HCT116 (cell line): ENCODE measurements around the gene ZNF646. TPM values are rescaled to one million over a fixed set of nuclear protein-coding genes. Genes with fewer than 3 reads are reported as not detected.

Source experiments
- ATAC-seq: fragments of 200-7000 bp; cut with Tn5 transposase; 2 replicates; pipeline ENCODE4 v1.9.1; 2020; ENCODE audit warnings: mild to moderate bottlenecking, moderate library complexity
- BruUV-seq: library from RNA; stranded (reverse); fragments of 400-500 nt; replicated peaks from 2 replicates; lab custom pipeline; 2021; lab: Mats Ljungman, UMichigan
- CTCF ChIA-PET: fragments of 300-600 bp; sonication (Branson Sonifier 250); formaldehyde crosslinking; loops from one replicate; lab custom pipeline; 2021; ENCODE audit warnings: antibody characterized with exemption; lab: Charles Lee
- POLR2A ChIA-PET: fragments of 300-600, 350-600 bp; sonication (Branson Sonifier 250); formaldehyde crosslinking; loops from one replicate; lab custom pipeline; 2021; ENCODE audit warnings: antibody characterized with exemption; lab: Charles Lee
- RAD21 ChIA-PET, 2 experiments: fragments of 300-600 bp; sonication (Branson Sonifier 250); formaldehyde crosslinking; loops; one replicate each; lab custom pipeline; 2023; ENCODE audit warnings: low total read pairs in 2 of 2; ENCODE audit not compliant: uncharacterized antibody in 2 of 2, unreplicated experiment in 2 of 2, low non-redundant PET in 1 of 2; lab: Charles Lee
- DNase-seq: peaks from one replicate; pipeline ENCODE4 v3.0.0-alpha.2; 2010; ENCODE audit warnings: low read depth, low spot score
- H2AFZ ChIP-seq: fragments of 200-600 bp; shearing (Covaris generic), sonication (generic); 2 replicates; pipeline ENCODE4 v1.6.1; 2017; ENCODE audit warnings: low read depth, mixed run types, mixed read lengths, antibody characterized with exemption, low read length; ENCODE audit not compliant: poor library complexity, severe bottlenecking
- H3K27ac ChIP-seq: 2 replicates; pipeline ENCODE4 v1.5.1; 2012; ENCODE audit warnings: low read depth, low read length
- H3K27me3 ChIP-seq: fragments of 200-600 bp; sonication (generic); 2 replicates; pipeline ENCODE4 v1.6.1; 2016; ENCODE audit warnings: mixed run types, low read length, mixed read lengths; ENCODE audit not compliant: insufficient read depth
- H3K36me3 ChIP-seq, 2 experiments: fragments of 200-500 bp in 1 of 2; fragments of 200-600 bp in 1 of 2; sonication (Bioruptor generic) in 1 of 2; sonication (generic) in 1 of 2; 2 replicates each; pipeline versions ENCODE4 v1.5.1 to v1.6.1; 2014 to 2016; ENCODE audit warnings: low read length in 2 of 2, inconsistent platforms in 1 of 2, mixed read lengths in 1 of 2, mixed run types in 1 of 2; ENCODE audit not compliant: insufficient read depth in 2 of 2, control insufficient read depth in 1 of 2
- H3K4me1 ChIP-seq, 2 experiments: fragments of 200-600 bp in 1 of 2; sonication (generic) in 1 of 2; 2 replicates each; pipeline versions ENCODE4 v1.5.1 to v1.6.1; 2012 to 2017; ENCODE audit warnings: low read length in 2 of 2, inconsistent platforms in 1 of 2, mild to moderate bottlenecking in 1 of 2, mixed read lengths in 1 of 2, mixed run types in 1 of 2, moderate library complexity in 1 of 2; ENCODE audit not compliant: insufficient read depth in 2 of 2, control insufficient read depth in 1 of 2
- H3K4me2 ChIP-seq: fragments of 200-600 bp; sonication (generic); 2 replicates; pipeline ENCODE4 v1.6.1; 2017; ENCODE audit warnings: mixed run types, low read length, mixed read lengths
- H3K4me3 ChIP-seq, 2 experiments: fragments of 200-600 bp in 1 of 2; sonication (generic) in 1 of 2; replicated peaks in 1 of 2; 2 replicates each; pipeline ENCODE4 v1.5.1; 2011 to 2016; ENCODE audit warnings: low read length in 2 of 2, control low read depth in 1 of 2, low read depth in 1 of 2, mild to moderate bottlenecking in 1 of 2, mixed read lengths in 1 of 2, mixed run types in 1 of 2
- H3K79me2 ChIP-seq: fragments of 200-600 bp; sonication (generic); 2 replicates; pipeline ENCODE4 v1.6.1; 2017; ENCODE audit warnings: mild to moderate bottlenecking, mixed run types, low read length, moderate library complexity, mixed read lengths; ENCODE audit not compliant: insufficient read depth
- H3K9ac ChIP-seq: fragments of 200-600 bp; sonication (generic); 2 replicates; pipeline ENCODE4 v1.6.1; 2016; ENCODE audit warnings: low read length, mixed read lengths
- H3K9me2 ChIP-seq: fragments of 200-600 bp; sonication (generic), shearing (Covaris generic); 2 replicates; pipeline ENCODE4 v1.6.1; 2017; ENCODE audit warnings: mixed run types, mild to moderate bottlenecking, moderate library complexity; ENCODE audit not compliant: insufficient read depth
- H3K9me3 ChIP-seq, 2 experiments: fragments of 200-500 bp in 1 of 2; fragments of 200-600 bp in 1 of 2; sonication (Bioruptor generic) in 1 of 2; sonication (generic) in 1 of 2; 2 replicates each; pipeline ENCODE4 v1.6.1; 2014 to 2017; ENCODE audit warnings: low read length in 2 of 2, mixed read lengths in 2 of 2, inconsistent platforms in 1 of 2, low read depth in 1 of 2, mild to moderate bottlenecking in 1 of 2, mixed run types in 1 of 2, moderate library complexity in 1 of 2; ENCODE audit not compliant: control insufficient read depth in 1 of 2, insufficient read depth in 1 of 2
- H4K20me1 ChIP-seq: fragments of 200-600 bp; sonication (generic), shearing (Covaris generic); 2 replicates; pipeline ENCODE4 v1.6.1; 2017; ENCODE audit warnings: mixed run types, mild to moderate bottlenecking, moderate library complexity; ENCODE audit not compliant: insufficient read depth
- CBX3 ChIP-seq: IDR thresholded peaks from 2 replicates; pipeline ENCODE4 v1.6.1; 2012; ENCODE audit warnings: low read depth
- CEBPB ChIP-seq: IDR thresholded peaks from 2 replicates; pipeline ENCODE4 v1.6.1; 2012; ENCODE audit warnings: low read depth
- EGR1 ChIP-seq: IDR thresholded peaks from 2 replicates; pipeline ENCODE4 v1.6.1; 2012; ENCODE audit warnings: low read depth
- EZH2 ChIP-seq: fragments of 200-600 bp; sonication (generic); IDR thresholded peaks from 2 replicates; pipeline ENCODE4 v1.6.1; 2017; ENCODE audit warnings: antibody characterized with exemption, mixed run types
- EZH2phosphoT487 ChIP-seq: fragments of 200-600 bp; IDR thresholded peaks from 2 replicates; pipeline ENCODE4 v1.6.1; 2018; ENCODE audit warnings: antibody characterized with exemption, borderline replicate concordance
- POLR2AphosphoS5 ChIP-seq: IDR thresholded peaks from 2 replicates; pipeline ENCODE4 v1.6.1; 2011; ENCODE audit warnings: mild to moderate bottlenecking, low read depth, low read length, moderate library complexity
- RAD21 ChIP-seq: IDR thresholded peaks from 2 replicates; pipeline ENCODE4 v1.6.1; 2012; ENCODE audit warnings: low read depth, mild to moderate bottlenecking
- REST ChIP-seq: IDR thresholded peaks from 2 replicates; pipeline ENCODE4 v1.6.1; 2012; ENCODE audit warnings: low read depth
- SP1 ChIP-seq: IDR thresholded peaks from 2 replicates; pipeline ENCODE4 v1.6.1; 2012; ENCODE audit warnings: low read depth
- SRF ChIP-seq: IDR thresholded peaks from 2 replicates; pipeline ENCODE4 v1.6.1; 2012; ENCODE audit warnings: low read depth
- YY1 ChIP-seq: IDR thresholded peaks from 2 replicates; pipeline ENCODE4 v1.6.1; 2011; ENCODE audit warnings: low read length, low read depth, moderate library complexity, mild to moderate bottlenecking; ENCODE audit not compliant: insufficient replicate concordance; ENCODE audit errors: extremely low read depth
- ZBTB33 ChIP-seq: IDR thresholded peaks from 2 replicates; pipeline ENCODE4 v1.6.1; 2011; ENCODE audit warnings: mild to moderate bottlenecking, low read length, moderate library complexity; ENCODE audit not compliant: insufficient replicate concordance; ENCODE audit errors: extremely low read depth
- intact Hi-C: fragments of 100-400 bp; cut with micrococcal nuclease; formaldehyde crosslinking; loops from 2 replicates; pipeline ENCODE4 v1.10.0; 2022
- total RNA-seq: library from RNA; stranded (reverse); gene quantifications from one replicate; pipeline ENCODE4 v1.2.1, GENCODE V29; 2021; ENCODE audit not compliant: unreplicated experiment

ZNF646 gene
- total RNA-seq, 1 experiment from 2014 or later, result 17.7 TPM

GRCh38 chr16:31089199-31089598, 15.0 kb downstream of the ZNF646 start (continued):
- TF ChIP-seq EZH2 (no peak), CBX3 (no peak), YY1 (no peak)
- TF ChIP-seq, all 23 proteins: peak for 0

- Histone ChIP-seq H3K4me1 (peaks cover 9 to 19% of the 10 kb centered on the region in 2 experiments), H3K9me3 (no peaks in the 10 kb centered on the region), H3K79me2 (peaks cover 36% of the 10 kb centered on the region), H3K27ac (no peak overlapping the region), H4K20me1 (no peaks in the 10 kb centered on the region), H3K9me2 (no peaks in the 10 kb centered on the region), H3K36me3 (peaks cover 0 to 8% of the 10 kb centered on the region in 2 experiments; a peak in 3 of 4 replicates), H3K9ac (no peak overlapping the region), H3K4me3 (no peak overlapping the region), H2AFZ (no peak overlapping the region), H3K4me2 (no peak overlapping the region), H3K27me3 (no peaks in the 10 kb centered on the region)
- TF ChIP-seq SRF, result no peak
- no peak for TF ChIP-seq SP1
- no peak for TF ChIP-seq RAD21
- no peak for TF ChIP-seq CEBPB
- TF ChIP-seq EZH2phosphoT487, result no peak
- TF ChIP-seq EGR1, result no peak
- no peak for TF ChIP-seq ZBTB33
- TF ChIP-seq POLR2AphosphoS5, result no peak
- no peak for TF ChIP-seq REST
- DNase-seq (no peak), ATAC-seq (no peak)
- ChIA-PET POLR2A (no interaction called here), RAD21 (no interaction called here), CTCF (no interaction called here)
- no TSS peak for BruUV-seq
- intact Hi-C loops, result loop anchor here (5.0 to 10.0 kb wide), 2 partner anchors 93 to 136 kb away; partner anchors contain the start of gene SETD1A
Measured at GRCh38 chr16:31090540-31090939, 16.3 kb downstream of the ZNF646 start.
